PC-9 (cell line): ENCODE measurements around the gene SHC3. TPM values are rescaled to one million over a fixed set of nuclear protein-coding genes. Genes with fewer than 3 reads are reported as not detected.

Experiments used
- BruUV-seq: library from RNA; stranded (reverse); fragments of 400-500 nt; replicated peaks from 2 replicates; lab custom pipeline; 2021; lab: Mats Ljungman, UMichigan
- CTCF ChIA-PET: fragments of 300-600 bp; sonication (Branson Sonifier 250); formaldehyde crosslinking; loops from one replicate; lab custom pipeline; 2022; ENCODE audit warnings: antibody characterized with exemption; lab: Charles Lee
- POLR2A ChIA-PET: fragments of 300-600 bp; sonication (Branson Sonifier 250); formaldehyde crosslinking; loops from one replicate; lab custom pipeline; 2022; ENCODE audit warnings: antibody characterized with exemption; ENCODE audit not compliant: unreplicated experiment; lab: Charles Lee
- DNase-seq, 2 experiments: peaks; one replicate each; pipeline versions ENCODE4 v3.0.0 to v3.0.0-alpha.2; 2015 to 2022; ENCODE audit warnings: mixed read lengths in 1 of 2
- H2AFZ ChIP-seq: fragments of 200-600 bp; sonication (generic); 2 replicates; pipeline ENCODE4 v1.8.1; 2017; ENCODE audit warnings: antibody characterized with exemption
- H3F3A ChIP-seq: fragments of 200-600 bp; sonication (generic); 2 replicates; pipeline ENCODE4 v1.8.1; 2017; ENCODE audit warnings: antibody characterized with exemption, mild to moderate bottlenecking, low read depth; ENCODE audit not compliant: insufficient read depth
- H3K27ac ChIP-seq: fragments of 200-600 bp; sonication (generic); 2 replicates; pipeline ENCODE4 v1.6.1; 2016; ENCODE audit warnings: mixed run types
- H3K27me3 ChIP-seq: fragments of 200-600 bp; sonication (generic); 2 replicates; pipeline ENCODE4 v1.6.1; 2016; ENCODE audit warnings: low read depth, mixed run types; ENCODE audit not compliant: insufficient read depth
- H3K36me3 ChIP-seq: fragments of 200-600 bp; sonication (generic); 2 replicates; pipeline ENCODE4 v1.6.1; 2016; ENCODE audit warnings: low read depth, mixed run types
- H3K4me1 ChIP-seq: fragments of 200-600 bp; sonication (generic); replicated peaks from 2 replicates; pipeline ENCODE4 v1.6.1; 2016; ENCODE audit warnings: mixed run types; ENCODE audit not compliant: insufficient read depth
- H3K4me2 ChIP-seq: fragments of 200-600 bp; sonication (generic); 2 replicates; pipeline ENCODE4 v1.6.1; 2017; ENCODE audit warnings: mixed run types
- H3K4me3 ChIP-seq: fragments of 200-600 bp; sonication (generic); 2 replicates; pipeline ENCODE4 v1.6.1; 2016; ENCODE audit warnings: mixed run types
- H3K79me2 ChIP-seq: fragments of 200-600 bp; sonication (generic); 2 replicates; pipeline ENCODE4 v1.6.1; 2017; ENCODE audit warnings: low read depth, mixed run types
- H3K9me2 ChIP-seq: fragments of 200-600 bp; sonication (generic); 2 replicates; pipeline ENCODE4 v1.8.1; 2017; ENCODE audit warnings: mild to moderate bottlenecking; ENCODE audit not compliant: insufficient read depth
- H3K9me3 ChIP-seq: fragments of 200-600 bp; sonication (generic); 2 replicates; pipeline ENCODE4 v1.8.1; 2016; ENCODE audit warnings: low read depth; ENCODE audit not compliant: insufficient read depth
- H4K20me1 ChIP-seq: fragments of 200-600 bp; sonication (generic); 2 replicates; pipeline ENCODE4 v1.8.1; 2017; ENCODE audit not compliant: insufficient read depth
- CTCF ChIP-seq: fragments of 200-600 bp; sonication (generic); conservative IDR thresholded peaks from 2 replicates; pipeline ENCODE4 v1.6.1; 2017; ENCODE audit warnings: mixed run types, antibody characterized with exemption, mild to moderate bottlenecking, moderate library complexity
- EZH2 ChIP-seq: fragments of 200-600 bp; sonication (generic); IDR thresholded peaks from 2 replicates; pipeline ENCODE4 v1.8.0; 2017; ENCODE audit warnings: antibody characterized with exemption, low read depth
- intact Hi-C: fragments of 100-400 bp; cut with micrococcal nuclease; formaldehyde crosslinking; loops from one replicate; pipeline ENCODE4 v1.10.0; 2022; ENCODE audit not compliant: unreplicated experiment
- total RNA-seq: library from RNA; stranded (reverse); gene quantifications from 2 replicates; pipeline ENCODE4 v1.2.3, GENCODE V29; 2021

The SHC3 gene
- total RNA-seq, 1 experiment from 2014 or later, result 15.9 TPM

DNA sequence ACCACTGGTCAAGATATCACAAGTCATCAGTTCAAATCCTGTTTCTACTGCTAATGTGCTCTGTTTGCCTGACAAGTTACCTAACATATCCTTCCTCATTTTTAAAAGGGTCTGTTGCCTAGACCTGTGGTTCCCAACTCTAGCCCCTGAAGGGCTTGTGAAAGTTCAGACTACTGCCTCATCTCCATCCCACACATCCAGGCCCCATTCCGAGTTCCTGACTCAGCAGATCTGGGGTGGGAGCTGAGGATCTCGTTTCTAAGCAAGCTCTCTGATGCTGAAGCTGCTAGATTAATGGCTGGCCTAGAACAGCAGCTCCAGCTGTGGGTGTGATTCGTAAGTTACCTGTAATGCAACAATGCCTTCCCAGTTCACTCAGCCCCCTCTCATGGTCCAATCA is 154.9 kb downstream of the SHC3 start:
- Histone ChIP-seq H3K79me2 (no peaks in the 10 kb centered on the region), H3K4me3 (no peak overlapping the region), H3F3A (peaks cover 34% of the 10 kb centered on the region), H2AFZ (peak overlapping the region; percentile 52; the same call in 1 of the 2 replicates), H3K27ac (0 out of 2 replicates have a peak overlapping the region, but pooled peaks have one; percentile 70), H3K27me3 (no peaks in the 10 kb centered on the region), H3K4me1 (peaks cover 42% of the 10 kb centered on the region), H3K9me2 (no peaks in the 10 kb centered on the region), H4K20me1 (no peaks in the 10 kb centered on the region), H3K9me3 (no peaks in the 10 kb centered on the region; the same call in 1 of the 2 replicates), H3K4me2 (peak overlapping the region; percentile 70), H3K36me3 (no peaks in the 10 kb centered on the region)
- ChIA-PET POLR2A (no interaction called here), CTCF (interaction anchor here (0.6 kb wide), 1 partner anchor 284 kb away, joined by 9 read pairs; no protein-coding TSS in a partner anchor)
- DNase-seq, result no peak
- TF ChIP-seq EZH2, result no peak
- TF ChIP-seq CTCF, result no peak
- no TSS peak for BruUV-seq
- intact Hi-C loops, result loop anchor here (2.0 to 5.0 kb wide), 4 partner anchors 129 to 295 kb away; partner anchors contain the start of genes CKS2 and SECISBP2

DNA sequence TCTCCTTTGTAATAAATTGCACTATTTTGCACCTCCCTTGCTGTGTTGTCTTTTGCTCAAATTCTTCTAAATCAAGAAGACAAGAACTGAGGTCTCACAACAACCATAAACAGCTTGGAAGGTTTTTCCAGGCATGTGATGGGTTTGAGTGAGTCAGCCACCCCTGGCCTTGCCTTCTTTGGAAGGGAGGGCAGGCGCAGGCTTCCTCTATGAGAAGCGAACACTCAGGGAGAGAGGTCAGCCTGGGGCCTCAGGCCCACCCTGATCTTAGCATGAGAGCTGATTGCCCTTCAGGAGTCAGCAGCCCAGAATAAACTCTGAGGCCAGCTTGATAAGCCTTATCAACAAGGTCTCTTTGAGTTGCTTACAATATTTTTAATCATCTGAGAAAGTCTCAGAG is 155.7 kb downstream of the SHC3 start:
- ChIA-PET CTCF (interaction anchor here (0.6 to 1.0 kb wide), 2 partner anchors 129 to 285 kb away, joined by 4 to 9 read pairs; no protein-coding TSS in a partner anchor), POLR2A (no interaction called here)
- Histone ChIP-seq H3K27me3 (no peaks in the 10 kb centered on the region), H3K79me2 (no peaks in the 10 kb centered on the region), H3K27ac (peak overlapping the region; percentile 70), H3K4me3 (no peak overlapping the region), H4K20me1 (no peaks in the 10 kb centered on the region), H3K36me3 (no peaks in the 10 kb centered on the region), H2AFZ (peak overlapping the region; percentile 52), H3F3A (peaks cover 34% of the 10 kb centered on the region), H3K4me2 (peak overlapping the region; percentile 70), H3K9me2 (no peaks in the 10 kb centered on the region), H3K4me1 (peaks cover 42% of the 10 kb centered on the region), H3K9me3 (no peaks in the 10 kb centered on the region; the same call in 1 of the 2 replicates)
- no peak for DNase-seq
- BruUV-seq, result no TSS peak
- intact Hi-C loops, result loop anchor here (1.0 to 5.0 kb wide), 6 partner anchors 115 to 296 kb away; partner anchors contain the start of genes CKS2 and SECISBP2
- TF ChIP-seq EZH2 (no peak), CTCF (no peak)

GRCh38 chr9:89022001-89022759 is 156.4 kb downstream of the SHC3 start:
- intact Hi-C loops, result loop anchor here (1.0 to 5.0 kb wide), 6 partner anchors 116 to 297 kb away; partner anchors contain the start of genes CKS2 and SECISBP2
- peak overlapping the region; percentile 5; the same call in 1 of the 2 replicates for H3K4me3 ChIP-seq
- H3K4me2 ChIP-seq, result peak overlapping the region; percentile 70
- H3K9me2 ChIP-seq, result no peaks in the 10 kb centered on the region
- H3K4me1 ChIP-seq, result peaks cover 42% of the 10 kb centered on the region
- ChIA-PET CTCF (interaction anchor here (0.5 to 1.0 kb wide), 3 partner anchors 11 to 315 kb away, joined by 4 to 14 read pairs (median 11); no protein-coding TSS in a partner anchor), POLR2A (interaction anchor here (0.6 kb wide), 2 partner anchors 132 to 384 kb away, joined by 3 to 5 read pairs; no protein-coding TSS in a partner anchor)
- no peak overlapping the region; the same call in 1 of the 2 replicates for H2AFZ ChIP-seq
- H3K27ac ChIP-seq, result peak overlapping the region; percentile 70
- H3K9me3 ChIP-seq, result no peaks in the 10 kb centered on the region; the same call in 1 of the 2 replicates
- peaks cover 34% of the 10 kb centered on the region for H3F3A ChIP-seq
- DNase-seq, result peak; percentile 93 to 95
- H4K20me1 ChIP-seq, result no peaks in the 10 kb centered on the region
- no peak for TF ChIP-seq CTCF
- TSS peak; percentile 63 for BruUV-seq
- H3K79me2 ChIP-seq, result no peaks in the 10 kb centered on the region
- no peaks in the 10 kb centered on the region for H3K27me3 ChIP-seq
- H3K36me3 ChIP-seq, result no peaks in the 10 kb centered on the region
